HG03103 (cell line): ENCODE data around the gene CAMTA1.

Experiments
- ATAC-seq: cut with Tn5 transposase; IDR thresholded peaks from one replicate; pipeline ENCODE4 v1.9.1; 2021; ENCODE audit warnings: low read depth; ENCODE audit not compliant: unreplicated experiment

CAMTA1 gene

GRCh38 chr1:6995789-6996188 is 210.5 kb downstream of the CAMTA1 start:
- no peak for ATAC-seq

GRCh38 chr1:6996371-6996770 is 211.1 kb downstream of the CAMTA1 start:
- ATAC-seq = no peak

- ATAC-seq = no peak
Observed at GRCh38 chr1:6996866-6997265, 211.6 kb downstream of the CAMTA1 start.

- no peak for ATAC-seq
Observed at GRCh38 chr1:6998267-6998666, 213.0 kb downstream of the CAMTA1 start.

GRCh38 chr1:6999826-7000225 is 214.6 kb downstream of the CAMTA1 start:
- no peak for ATAC-seq

- no peak for ATAC-seq
Observed at GRCh38 chr1:7000720-7001119, 215.5 kb downstream of the CAMTA1 start.

- no peak for ATAC-seq
Observed at GRCh38 chr1:7002728-7003127, 217.5 kb downstream of the CAMTA1 start.

GRCh38 chr1:7003676-7004075 is 218.4 kb downstream of the CAMTA1 start:
- ATAC-seq = no peak

GRCh38 chr1:7004181-7004580 is 218.9 kb downstream of the CAMTA1 start:
- ATAC-seq = no peak

GRCh38 chr1:7005762-7006161 is 220.5 kb downstream of the CAMTA1 start:
- ATAC-seq = no peak

- ATAC-seq = no peak
Observed at GRCh38 chr1:7006996-7007871, 222.0 kb downstream of the CAMTA1 start.

- ATAC-seq = no peak
Observed at GRCh38 chr1:7007902-7008301, 222.6 kb downstream of the CAMTA1 start.

GRCh38 chr1:7008331-7008730 is 223.1 kb downstream of the CAMTA1 start:
- no peak for ATAC-seq

GRCh38 chr1:7008975-7009740 is 223.9 kb downstream of the CAMTA1 start:
- no peak for ATAC-seq

- ATAC-seq = no peak
Observed at GRCh38 chr1:7009741-7010525, 224.7 kb downstream of the CAMTA1 start.

GRCh38 chr1:7010534-7011200 is 225.4 kb downstream of the CAMTA1 start:
- ATAC-seq = no peak

GRCh38 chr1:7011826-7012225 is 226.6 kb downstream of the CAMTA1 start:
- no peak for ATAC-seq

- ATAC-seq = no peak
Observed at GRCh38 chr1:7012461-7012924, 227.2 kb downstream of the CAMTA1 start.

- ATAC-seq = no peak
Observed at GRCh38 chr1:7013833-7014639, 228.8 kb downstream of the CAMTA1 start.

GRCh38 chr1:7014640-7014930 is 229.3 kb downstream of the CAMTA1 start:
- no peak for ATAC-seq
